Transverse colon (tissue), 4 donors: ENCODE results near the gene BLOC1S5.

Experiments
- EP300 ChIP-seq: sonication (generic); formaldehyde crosslinking; IDR thresholded peaks from one replicate; pipeline ENCODE4 v1.6.1; 2017; ENCODE audit warnings: antibody characterized with exemption, low read depth
- POLR2A ChIP-seq: fragments of 450-650 bp; IDR thresholded peaks from one replicate; pipeline ENCODE4 v1.6.1; 2016; ENCODE audit warnings: antibody characterized with exemption, mild to moderate bottlenecking, moderate library complexity
- POLR2AphosphoS5 ChIP-seq, 3 donors: sonication (generic); formaldehyde crosslinking; IDR thresholded peaks; one replicate each; pipeline ENCODE4 v1.6.1; 2016; ENCODE audit warnings: antibody characterized with exemption in 3 of 3
- TF ChIP-seq, protein P1 (sequence below), 5 experiments: fragments of 200-600 bp in 3 of 5; fragments of 450-650 bp in 2 of 5; sonication (generic) in 3 of 5; IDR thresholded peaks; 1 replicate in 2 of 5; 2 replicates in 3 of 5; pipeline ENCODE4 v1.5.1; 2016 to 2017; ENCODE audit warnings: antibody characterized with exemption in 5 of 5, inconsistent platforms in 3 of 5, mild to moderate bottlenecking in 2 of 5, moderate library complexity in 1 of 5

DNA sequence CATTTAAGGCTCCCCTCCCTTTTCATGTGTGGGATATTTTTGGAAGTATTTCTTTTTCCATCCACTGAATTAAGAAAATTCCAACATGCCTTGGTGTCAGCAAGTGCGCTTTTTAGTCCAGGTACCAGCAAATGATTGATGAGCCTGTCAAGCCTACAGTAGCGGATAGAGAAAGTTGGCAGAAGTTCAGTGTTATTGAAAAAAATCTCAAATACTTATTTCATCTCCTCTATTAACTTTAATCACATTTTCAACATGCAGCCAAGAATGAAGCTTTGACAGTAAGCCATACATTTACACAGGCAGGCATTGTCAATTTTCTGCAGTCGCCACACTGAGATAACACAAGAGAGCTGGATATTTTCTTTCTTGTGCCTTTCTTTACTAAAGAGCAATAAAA, 50.4 kb downstream of the BLOC1S5 start:
- TF ChIP-seq, protein P1, sequence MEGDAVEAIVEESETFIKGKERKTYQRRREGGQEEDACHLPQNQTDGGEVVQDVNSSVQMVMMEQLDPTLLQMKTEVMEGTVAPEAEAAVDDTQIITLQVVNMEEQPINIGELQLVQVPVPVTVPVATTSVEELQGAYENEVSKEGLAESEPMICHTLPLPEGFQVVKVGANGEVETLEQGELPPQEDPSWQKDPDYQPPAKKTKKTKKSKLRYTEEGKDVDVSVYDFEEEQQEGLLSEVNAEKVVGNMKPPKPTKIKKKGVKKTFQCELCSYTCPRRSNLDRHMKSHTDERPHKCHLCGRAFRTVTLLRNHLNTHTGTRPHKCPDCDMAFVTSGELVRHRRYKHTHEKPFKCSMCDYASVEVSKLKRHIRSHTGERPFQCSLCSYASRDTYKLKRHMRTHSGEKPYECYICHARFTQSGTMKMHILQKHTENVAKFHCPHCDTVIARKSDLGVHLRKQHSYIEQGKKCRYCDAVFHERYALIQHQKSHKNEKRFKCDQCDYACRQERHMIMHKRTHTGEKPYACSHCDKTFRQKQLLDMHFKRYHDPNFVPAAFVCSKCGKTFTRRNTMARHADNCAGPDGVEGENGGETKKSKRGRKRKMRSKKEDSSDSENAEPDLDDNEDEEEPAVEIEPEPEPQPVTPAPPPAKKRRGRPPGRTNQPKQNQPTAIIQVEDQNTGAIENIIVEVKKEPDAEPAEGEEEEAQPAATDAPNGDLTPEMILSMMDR (IDR thresholded peaks at IDR 0.05), result no peak
- TF ChIP-seq EP300, result no peak
- no peak for TF ChIP-seq POLR2A
- TF ChIP-seq POLR2AphosphoS5 (IDR thresholded peaks at IDR 0.05), result no peak
